ENCODE data around the gene PAM16.
"Not testable (repeated sequence)": the region's sequence is repeated elsewhere in the genome, so short reads cannot be mapped to it uniquely, and the experiment has no call there.

Gene PAM16

DNA sequence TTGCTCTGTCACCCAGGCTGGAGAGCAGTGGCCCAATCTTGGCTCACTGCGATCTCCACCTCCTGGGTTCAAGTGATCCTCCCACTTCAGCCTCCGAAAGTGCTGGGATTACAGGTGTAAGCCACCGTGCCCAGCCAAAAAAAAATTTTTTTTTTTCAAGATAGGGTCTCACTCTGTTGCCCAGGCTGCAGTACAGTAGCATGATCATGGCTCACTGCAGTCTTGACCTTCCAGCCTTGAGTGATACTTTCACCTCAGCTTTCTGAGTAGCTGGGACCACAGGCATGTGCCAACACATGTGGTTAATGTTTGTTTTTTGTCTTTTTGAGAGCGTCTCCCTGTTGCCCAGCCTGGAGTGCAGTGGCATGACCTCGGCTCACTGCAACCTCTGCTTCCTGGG is 1.7 kb upstream of the PAM16 start:
- no peak for DNase-seq (ENCODE audit: low spot score)

DNA sequence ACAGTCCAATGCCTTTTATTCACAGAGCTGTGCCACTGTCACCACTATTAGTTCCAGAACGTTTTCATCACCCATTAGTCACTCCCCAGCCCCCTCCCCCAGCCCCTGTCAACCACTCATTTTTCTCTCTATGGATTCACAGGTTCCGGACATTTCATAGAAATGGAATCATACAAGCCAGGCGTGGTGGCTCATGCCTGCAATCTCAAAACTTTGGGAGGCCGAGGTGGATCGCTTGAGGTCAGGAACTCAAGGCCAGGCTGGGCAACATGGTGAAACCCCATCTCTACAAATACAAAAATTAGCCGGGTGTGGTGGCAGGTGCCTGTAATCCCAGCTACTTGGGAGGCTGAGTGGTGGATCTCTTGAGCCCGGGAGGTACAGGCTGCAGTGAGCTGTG is 759 bp upstream of the PAM16 start:
- peak; percentile 44 for DNase-seq (ENCODE audit: low spot score)

DNA sequence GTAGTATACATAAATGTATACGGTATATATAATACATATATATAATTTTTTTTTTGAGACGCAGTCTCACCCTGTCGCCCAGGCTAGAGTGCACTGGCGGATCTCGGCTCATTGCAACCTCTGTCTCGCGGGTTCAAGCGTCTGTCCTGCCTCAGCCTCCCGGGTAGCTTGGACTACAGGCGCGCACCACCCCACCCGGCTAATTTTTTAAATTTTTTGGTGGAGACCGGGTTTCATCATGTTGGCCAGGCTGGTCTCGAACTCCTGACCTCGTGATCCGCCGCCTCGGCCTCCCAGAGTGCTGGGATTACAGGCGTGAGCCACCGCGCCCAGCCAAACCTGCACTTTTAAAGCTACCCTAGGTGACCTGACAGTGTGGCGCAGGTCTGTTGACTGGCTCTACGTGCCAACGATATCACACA is 745 bp downstream of the PAM16 start:
- DNase-seq (ENCODE audit: low spot score) = no peak

- DNase-seq (ENCODE audit: low spot score) = no peak
Measured at GRCh38 chr16:4349332-4349731, 1.8 kb downstream of the PAM16 start.

DNA sequence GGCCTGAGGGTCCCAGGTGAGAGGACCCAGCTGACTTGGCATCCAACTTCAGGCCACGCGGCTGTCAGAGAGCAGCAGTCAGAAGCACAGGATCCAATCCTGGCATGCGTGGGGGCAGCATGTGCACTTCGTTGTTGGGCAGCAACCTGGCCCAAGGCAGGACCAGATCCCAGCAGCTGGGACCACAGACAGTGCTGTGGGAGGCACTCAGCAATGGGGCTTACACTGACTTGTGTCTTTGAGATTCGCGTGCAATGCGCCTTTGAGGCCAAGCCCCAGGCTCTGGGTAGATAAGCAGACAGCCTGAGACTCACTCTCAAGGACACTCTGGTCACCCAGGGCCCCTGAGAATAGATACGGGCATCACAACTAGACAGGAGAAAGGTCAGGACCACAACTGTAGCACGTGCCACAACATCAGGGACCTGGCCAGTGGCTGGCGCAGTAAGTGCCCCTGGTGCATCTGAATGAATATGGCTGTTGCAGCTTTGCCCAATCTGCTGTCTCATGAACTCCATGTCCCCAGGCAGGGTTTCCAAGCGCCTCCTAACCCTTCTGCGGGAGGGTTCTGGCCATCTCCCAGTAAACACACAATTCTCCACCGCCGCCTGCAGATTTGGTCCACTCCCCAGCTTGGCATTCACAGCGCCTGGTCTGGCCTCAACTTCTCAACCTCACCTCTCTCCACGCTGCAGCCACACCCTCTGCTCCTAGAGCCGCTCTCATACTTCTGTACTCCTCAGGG is 3.2 kb downstream of the PAM16 start:
- no peak for DNase-seq (ENCODE audit: low spot score)

GRCh38 chr16:4347010-4347409 is 4.1 kb downstream of the PAM16 start:
- DNase-seq (ENCODE audit: low spot score) = no peak

DNA sequence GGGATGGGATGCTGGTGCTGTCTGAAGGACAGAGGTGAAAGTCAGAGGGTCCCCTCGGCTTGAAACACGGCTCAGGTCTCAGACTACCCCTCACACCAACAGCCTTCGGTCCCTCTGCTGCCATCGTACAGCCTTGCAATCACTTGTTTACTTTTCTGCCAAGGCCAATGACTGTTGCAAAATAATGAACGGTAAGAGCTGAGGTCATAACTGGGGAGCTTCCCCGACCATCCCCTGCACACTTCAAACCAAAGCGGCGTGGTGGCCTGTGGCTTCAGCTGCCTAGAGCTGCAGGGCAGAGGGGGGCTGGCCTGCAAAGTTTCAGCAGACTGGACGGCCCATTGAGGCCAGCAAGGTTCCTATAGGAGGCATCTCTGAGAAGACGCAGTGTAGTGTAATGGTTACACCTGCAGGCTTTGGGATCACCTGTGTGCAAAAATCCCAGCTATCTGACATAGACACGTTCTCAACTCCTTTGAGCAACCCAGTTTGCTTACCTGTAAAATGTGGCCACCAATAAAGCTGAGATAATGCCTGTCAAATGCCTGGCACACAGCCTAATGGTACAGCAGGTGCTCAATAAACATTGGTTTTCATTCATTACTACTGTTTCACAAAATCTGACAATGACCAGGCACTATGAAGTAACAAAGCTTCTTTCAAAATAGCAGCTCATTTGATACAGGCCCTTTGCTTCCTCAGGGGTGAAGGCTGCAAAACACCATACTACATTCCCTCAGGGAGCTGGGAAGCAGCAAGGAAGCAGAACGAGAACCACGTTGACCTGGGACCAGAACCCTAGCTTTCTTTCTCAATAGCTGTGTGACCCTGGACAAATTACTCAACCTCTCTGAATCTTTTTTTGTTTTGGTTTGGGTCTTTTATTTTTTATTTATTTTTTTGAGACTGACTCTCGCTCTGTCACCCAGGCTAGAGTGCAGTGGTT is 5.0 kb downstream of the PAM16 start:
- no peak for DNase-seq (ENCODE audit: low spot score)

DNA sequence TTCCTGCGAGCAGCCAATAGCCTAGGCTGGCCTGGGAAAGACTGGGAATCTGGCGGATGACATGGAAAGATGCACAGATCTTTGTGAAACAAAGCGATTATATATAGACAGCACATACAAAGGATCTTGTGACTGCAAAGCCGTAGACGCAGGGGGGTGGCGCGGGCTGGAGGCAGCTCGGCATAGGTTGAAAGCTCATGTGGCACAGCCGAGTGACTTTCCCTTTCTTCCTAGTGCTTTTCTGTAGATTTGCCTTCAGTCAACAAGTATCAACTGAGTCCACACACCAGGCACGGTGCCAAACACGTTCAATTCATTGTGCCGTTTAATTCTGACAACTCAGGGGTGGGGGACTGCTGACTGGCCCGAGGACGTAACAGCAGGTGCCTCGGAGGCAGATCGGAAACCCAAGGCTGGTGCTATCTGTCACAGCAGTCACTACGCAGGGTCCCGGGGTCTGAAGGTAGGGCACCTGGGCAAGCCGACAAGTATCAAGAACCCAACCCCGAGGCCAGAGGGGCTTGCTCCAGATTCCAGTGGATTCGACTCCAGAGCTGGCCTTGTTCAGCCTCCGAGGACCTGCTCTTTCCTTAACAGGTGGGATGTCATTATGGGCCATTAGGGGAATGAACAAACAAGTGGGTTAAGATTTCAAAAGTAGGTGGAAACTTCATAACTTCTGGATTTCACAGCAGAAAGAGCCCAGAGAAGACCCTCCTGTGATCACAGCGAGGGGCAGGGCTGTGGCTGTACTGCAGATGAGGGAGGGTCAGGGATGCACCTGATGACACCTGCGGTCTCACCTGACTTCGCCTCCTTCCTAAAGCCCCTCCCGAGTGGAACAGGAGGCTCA is 5.9 kb downstream of the PAM16 start:
- DNase-seq (ENCODE audit: low spot score) = no peak

DNA sequence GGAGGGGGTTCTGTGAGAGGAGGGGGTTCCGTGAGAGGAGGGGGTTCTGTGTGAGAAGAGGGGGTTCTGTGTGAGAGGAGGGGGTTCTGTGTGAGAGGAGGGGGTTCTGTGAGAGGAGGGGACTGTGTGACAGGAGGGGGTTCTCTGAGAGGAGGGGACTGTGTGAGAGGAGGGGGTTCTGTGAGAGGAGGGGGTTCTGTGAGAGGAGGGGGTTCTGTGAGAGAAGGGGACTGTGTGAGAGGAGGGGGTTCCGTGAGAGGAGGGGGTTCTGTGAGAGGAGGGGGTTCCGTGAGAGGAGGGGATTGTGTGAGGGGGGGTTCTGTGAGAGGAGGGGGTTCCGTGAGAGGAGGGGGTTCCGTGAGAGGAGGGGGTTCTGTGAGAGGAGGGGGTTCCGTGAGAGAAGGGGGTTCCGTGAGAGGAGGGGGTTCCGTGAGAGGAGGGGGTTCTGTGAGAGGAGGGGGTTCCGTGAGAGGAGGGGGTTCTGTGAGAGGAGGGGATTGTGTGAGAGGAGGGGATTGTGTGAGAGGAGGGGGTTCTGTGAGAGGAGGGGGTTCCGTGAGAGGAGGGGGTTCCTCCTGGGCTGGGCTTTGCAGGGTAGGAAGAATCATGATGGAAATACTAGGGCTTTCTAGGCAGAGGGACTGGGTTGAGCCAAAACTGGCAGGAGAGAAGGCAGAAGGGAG is 6.7 kb downstream of the PAM16 start:
- DNase-seq (ENCODE audit: low spot score) = not testable (repeated sequence)

DNA sequence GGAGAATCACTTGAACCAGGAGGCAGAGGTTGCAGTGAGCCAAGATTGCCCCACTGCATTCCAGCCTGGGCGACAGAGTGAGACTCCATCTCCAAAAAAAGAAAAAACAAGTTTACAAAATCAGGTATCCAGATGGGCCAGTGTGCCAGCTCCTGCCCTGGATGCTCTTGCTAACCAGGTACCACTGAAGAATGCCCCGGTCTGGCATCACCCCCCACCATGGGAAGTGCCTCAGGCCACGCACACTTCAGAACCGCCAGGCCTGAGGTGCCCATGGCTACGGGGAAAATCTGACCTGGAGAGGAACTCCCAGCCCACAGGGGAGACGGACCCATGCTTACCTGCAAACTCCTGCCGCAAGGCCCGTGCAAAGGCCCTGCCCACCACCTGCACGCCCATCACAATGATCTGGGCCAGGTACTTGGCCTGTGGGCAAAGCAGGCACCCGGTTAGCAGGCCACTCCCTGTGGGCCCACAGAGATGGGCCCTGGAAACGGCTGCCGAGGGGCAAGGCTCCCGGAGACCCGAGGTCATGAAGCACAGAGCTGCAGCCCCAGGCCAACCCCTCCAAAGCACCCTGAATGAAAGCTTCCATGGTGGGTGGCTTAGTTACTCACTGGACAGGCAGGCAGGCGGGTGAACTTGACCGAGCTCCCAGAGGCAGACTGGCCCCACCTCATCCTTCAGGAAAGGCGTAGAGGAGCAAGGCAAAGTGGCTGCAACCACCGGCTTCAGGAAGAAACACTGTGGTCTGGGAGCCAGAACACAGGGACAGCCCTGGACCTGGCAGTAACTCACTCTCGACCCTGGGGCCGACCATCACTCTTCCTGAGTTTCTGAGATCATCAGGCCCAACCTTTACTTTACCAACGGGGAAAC is 8.0 kb downstream of the PAM16 start:
- DNase-seq (ENCODE audit: low spot score) = no peak

- no peak for DNase-seq (ENCODE audit: low spot score)
Measured at GRCh38 chr16:4341250-4341649, 9.9 kb downstream of the PAM16 start.

GRCh38 chr16:4340443-4340842 is 10.7 kb downstream of the PAM16 start:
- DNase-seq (ENCODE audit: low spot score) = no peak

DNA sequence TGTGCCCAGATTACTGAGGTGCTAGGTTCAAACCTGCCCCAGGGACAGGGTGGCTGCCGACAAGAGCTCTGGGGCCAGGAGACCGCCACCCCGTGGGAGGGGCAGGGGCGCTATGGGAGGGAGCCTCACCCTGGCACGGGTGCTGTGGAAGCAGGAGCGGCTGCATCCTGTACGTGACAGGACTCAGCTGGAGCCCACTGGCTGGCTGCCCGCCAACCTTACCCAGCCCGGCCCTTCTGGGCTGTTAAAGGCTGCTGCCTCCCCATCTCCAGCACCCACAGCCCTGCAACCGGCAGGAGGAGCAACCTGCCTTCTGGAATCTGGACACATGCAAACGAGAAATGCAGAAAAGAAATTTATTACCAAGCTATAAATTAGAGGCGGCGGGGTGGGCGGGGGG is 11.2 kb downstream of the PAM16 start:
- peak; percentile 39 for DNase-seq (ENCODE audit: low spot score)

DNA sequence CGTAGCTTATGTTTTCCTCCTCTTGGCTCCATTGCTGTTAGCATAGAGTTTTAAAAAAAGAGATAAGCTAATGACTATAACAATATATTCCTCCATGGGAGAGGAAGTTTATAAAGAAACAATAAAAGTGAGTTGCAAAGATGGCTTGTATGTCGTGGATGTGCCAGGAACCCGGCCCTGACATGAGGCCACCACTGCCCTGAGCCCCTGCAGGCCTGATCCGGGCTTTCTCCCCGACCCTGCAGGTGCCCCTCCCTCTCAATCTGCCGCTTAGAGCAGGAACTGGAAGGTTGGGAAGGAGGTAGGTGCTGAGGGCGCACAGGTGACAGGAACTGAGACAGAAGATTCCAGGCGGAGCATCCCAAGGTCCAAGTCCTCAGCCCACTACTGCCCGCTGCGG is 11.7 kb downstream of the PAM16 start:
- no peak for DNase-seq (ENCODE audit: low spot score)

DNA sequence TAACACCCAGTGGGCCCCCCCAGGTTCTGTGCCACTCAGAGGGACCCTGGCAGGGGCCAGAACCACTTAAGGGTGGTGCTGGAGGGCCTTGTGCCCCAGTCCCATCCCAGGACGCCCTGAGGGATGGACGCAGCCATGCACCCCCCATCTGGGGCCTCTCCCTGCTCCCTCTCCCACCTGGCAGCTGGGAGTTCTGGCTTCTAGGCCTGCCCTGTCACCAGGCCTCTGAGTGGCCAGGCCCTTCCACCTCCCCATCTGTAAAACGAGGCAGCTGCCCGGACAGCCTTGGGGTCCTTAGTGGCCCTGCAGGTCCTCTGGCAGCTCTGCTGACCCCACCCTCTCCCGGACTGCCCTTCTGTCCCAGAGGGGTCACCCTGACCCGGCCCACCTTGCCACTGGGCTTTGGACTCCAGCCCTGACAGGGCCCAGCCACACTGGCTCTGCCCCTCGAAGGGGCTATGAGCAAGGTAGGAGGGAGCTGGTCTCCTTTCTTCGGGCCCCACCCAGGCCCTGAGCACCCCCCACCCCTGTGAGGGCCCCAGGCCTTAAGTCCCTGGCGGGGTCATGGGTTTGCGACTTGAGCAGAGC is 12.3 kb downstream of the PAM16 start:
- DNase-seq (ENCODE audit: low spot score) = no peak

DNA sequence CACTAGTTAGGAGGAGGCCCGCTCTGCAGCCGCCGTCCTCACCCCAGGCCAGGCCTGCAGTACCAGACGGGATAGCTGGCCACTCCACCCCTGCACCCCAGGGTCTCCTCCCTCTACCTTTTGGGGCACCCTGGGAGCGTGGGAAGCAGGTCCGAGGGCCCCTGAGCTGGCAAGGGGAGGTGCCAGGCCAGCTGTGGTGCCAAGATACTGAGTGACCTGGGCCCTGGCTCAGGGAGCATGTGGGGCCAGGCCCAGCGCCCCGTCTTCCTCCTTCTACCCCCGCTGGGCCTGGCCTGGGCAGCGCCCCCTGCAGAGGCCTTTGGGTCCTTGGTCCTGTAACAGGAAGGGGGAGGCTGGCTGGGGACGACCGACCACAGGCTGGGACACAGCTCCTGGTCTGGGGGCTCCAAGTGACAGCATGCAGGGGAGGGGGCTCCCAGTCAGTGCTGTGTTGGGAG is 13.0 kb downstream of the PAM16 start:
- DNase-seq (ENCODE audit: low spot score) = no peak

DNA sequence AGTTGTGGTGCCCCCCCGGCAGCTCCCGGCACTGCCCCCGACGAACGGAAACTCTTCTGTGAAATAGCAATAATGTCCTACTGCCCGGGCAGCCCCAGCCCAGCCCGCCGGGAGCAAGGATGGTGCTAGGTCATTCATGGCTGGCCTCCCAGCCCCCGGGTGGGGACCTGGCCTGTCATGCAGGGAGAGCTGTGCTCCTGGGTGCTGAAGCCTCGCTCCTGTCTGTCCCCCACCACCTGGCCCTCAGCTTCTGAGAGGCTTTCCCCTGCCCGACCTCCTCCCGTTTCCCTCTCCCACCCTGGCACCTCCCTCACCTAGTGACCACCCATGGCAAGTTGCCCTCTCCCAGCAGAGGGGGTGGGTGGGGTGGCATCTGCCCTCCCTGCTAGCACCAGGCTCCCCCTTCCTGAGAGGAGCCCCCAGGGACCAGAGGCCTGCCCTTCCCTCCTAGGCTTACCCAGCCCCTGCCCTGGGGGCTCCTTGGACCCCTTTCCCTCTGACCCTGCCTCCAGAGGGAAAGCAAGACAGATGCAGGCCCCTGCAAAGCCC is 13.5 kb downstream of the PAM16 start:
- no peak for DNase-seq (ENCODE audit: low spot score)

DNA sequence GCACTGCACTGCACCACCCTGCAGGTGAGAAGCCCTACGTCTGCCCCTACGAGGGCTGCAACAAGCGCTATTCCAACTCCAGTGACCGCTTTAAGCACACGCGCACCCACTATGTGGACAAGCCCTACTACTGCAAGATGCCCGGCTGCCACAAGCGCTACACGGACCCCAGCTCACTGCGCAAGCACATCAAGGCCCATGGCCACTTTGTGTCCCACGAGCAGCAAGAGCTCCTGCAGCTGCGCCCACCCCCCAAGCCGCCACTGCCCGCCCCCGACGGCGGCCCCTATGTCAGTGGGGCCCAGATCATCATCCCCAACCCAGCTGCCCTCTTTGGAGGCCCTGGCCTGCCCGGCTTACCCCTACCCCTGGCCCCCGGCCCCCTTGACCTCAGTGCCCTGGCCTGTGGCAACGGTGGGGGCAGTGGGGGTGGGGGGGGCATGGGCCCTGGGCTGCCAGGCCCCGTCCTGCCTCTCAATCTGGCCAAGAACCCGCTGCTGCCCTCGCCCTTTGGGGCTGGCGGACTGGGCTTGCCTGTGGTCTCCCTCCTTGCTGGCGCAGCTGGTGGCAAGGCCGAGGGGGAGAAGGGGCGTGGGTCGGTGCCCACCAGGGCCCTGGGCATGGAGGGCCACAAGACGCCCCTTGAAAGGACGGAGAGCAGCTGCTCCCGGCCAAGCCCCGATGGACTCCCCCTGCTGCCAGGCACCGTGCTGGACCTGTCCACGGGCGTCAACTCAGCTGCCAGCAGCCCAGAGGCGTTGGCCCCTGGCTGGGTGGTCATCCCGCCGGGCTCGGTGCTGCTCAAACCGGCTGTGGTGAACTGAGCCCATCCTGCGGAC is 14.2 kb downstream of the PAM16 start:
- DNase-seq (ENCODE audit: low spot score) = no peak

Data from kidney tubule cell (primary cell).